Ishikawa (cell line): ENCODE data around the gene ANKRD40.

Experiments
- EP300 ChIP-seq: IDR thresholded peaks from 2 replicates; pipeline ENCODE4 v1.6.1; 2012; ENCODE audit warnings: borderline replicate concordance
- FOXM1 ChIP-seq: IDR thresholded peaks from 2 replicates; pipeline ENCODE4 v1.6.1; 2012; ENCODE audit warnings: low read depth, borderline replicate concordance
- RAD21 ChIP-seq: IDR thresholded peaks from 2 replicates; pipeline ENCODE4 v1.6.1; 2012; ENCODE audit warnings: low read depth
- TCF12 ChIP-seq: IDR thresholded peaks from 2 replicates; pipeline ENCODE4 v1.6.1; 2012; ENCODE audit warnings: low read depth

- peak; percentile 80; the same call in 1 of the 2 replicates for TF ChIP-seq TCF12
- TF ChIP-seq FOXM1 = no peak
- TF ChIP-seq EP300 = peak; percentile 57; the same call in 1 of the 2 replicates
- no peak for TF ChIP-seq RAD21
These were observed at the start of gene ANKRD40 for GRCh38 chr17:50707289-50708049.
